Thyroid gland (tissue), 4 donors: ENCODE data around the gene PITRM1. TPM values are rescaled to one million over a fixed set of nuclear protein-coding genes. Genes with fewer than 3 reads are reported as not detected.

Experiments
- DNase-seq, 2 donors: peaks; one replicate each; pipeline ENCODE4 v3.0.0-alpha.2; 2019
- H3K27ac ChIP-seq, 3 donors: fragments of 200-600 bp; sonication (generic); 1 replicate in 2 of 3; 2 replicates in 1 of 3; pipeline ENCODE4 v1.5.1; 2016 to 2019; ENCODE audit warnings: mild to moderate bottlenecking in 1 of 3, moderate library complexity in 1 of 3
- H3K27me3 ChIP-seq: fragments of 200-600 bp; sonication (generic); one replicate; pipeline ENCODE4 v1.5.1; 2019
- H3K36me3 ChIP-seq, 2 donors: fragments of 200-600 bp; sonication (generic); one replicate each; pipeline ENCODE4 v1.5.1; 2016 to 2019
- H3K4me1 ChIP-seq, 2 donors: fragments of 200-600 bp; sonication (generic); one replicate each; pipeline ENCODE4 v1.5.1; 2017 to 2019
- H3K4me3 ChIP-seq, 3 donors: fragments of 200-600 bp; sonication (generic); replicated peaks in 1 of 3; 1 replicate in 2 of 3; 2 replicates in 1 of 3; pipeline ENCODE4 v1.5.1; 2016; ENCODE audit warnings: mild to moderate bottlenecking in 1 of 3
- H3K9me3 ChIP-seq: fragments of 200-600 bp; sonication (generic); one replicate; pipeline ENCODE4 v1.5.1; 2017
- CTCF ChIP-seq, 6 experiments: fragments of 200-600 bp in 3 of 6; fragments of 450-650 bp in 3 of 6; sonication (generic) in 3 of 6; IDR thresholded peaks; one replicate each; pipeline ENCODE4 v1.5.1; 2016 to 2019; ENCODE audit warnings: antibody characterized with exemption in 6 of 6, mild to moderate bottlenecking in 2 of 6, inconsistent platforms in 1 of 6, moderate library complexity in 1 of 6
- POLR2A ChIP-seq, 2 donors: fragments of 450-650 bp; IDR thresholded peaks; one replicate each; pipeline ENCODE4 v1.6.1; 2017; ENCODE audit warnings: antibody characterized with exemption in 2 of 2, mild to moderate bottlenecking in 2 of 2, moderate library complexity in 1 of 2
- WGBS, 2 donors: methylation state at CpG; one replicate each; pipeline ENCODE4 v1.1.5; 2017; 5-methylcytosine and 5-hydroxymethylcytosine counted together
- intact Hi-C: fragments of 100-400 bp; cut with DNase I; formaldehyde crosslinking; loops from one replicate; pipeline ENCODE4 v1.15.1; 2023
- total RNA-seq, 4 donors: library from RNA; depleted of rRNA; stranded (reverse); fragments of >200 nt; gene quantifications; one replicate each; pipeline ENCODE4 v1.2.3, GENCODE V29; 2016

Gene PITRM1
- total RNA-seq, 4 donors from 2014 or later: 68.2 to 107 (median 86.2) TPM

GRCh38 chr10:3127921-3128320 lies 44.7 kb downstream of the PITRM1 start:
- no peak for DNase-seq
- Histone ChIP-seq H3K4me1 (peaks cover 0 to 10% of the 10 kb centered on the region in 2 donors), H3K9me3 (no peaks in the 10 kb centered on the region), H3K27me3 (no peaks in the 10 kb centered on the region), H3K36me3 (peaks cover 7 to 19% of the 10 kb centered on the region in 2 donors), H3K4me3 (no peak overlapping the region), H3K27ac (no peak overlapping the region)
- TF ChIP-seq POLR2A (IDR thresholded peaks at IDR 0.05) (no peak), CTCF (IDR thresholded peaks at IDR 0.05) (no peak)
- 84 to 90% methylated on average over 4 to 10 of the region's 10 CpGs for WGBS, 2 donors
- intact Hi-C loops: no loop called here

GRCh38 chr10:3126741-3127346 lies 45.7 kb downstream of the PITRM1 start:
- peak in 1 of 2 donors; percentile 45 for DNase-seq
- intact Hi-C loops: no loop called here
- Histone ChIP-seq H3K27me3 (no peaks in the 10 kb centered on the region), H3K36me3 (peaks cover 10 to 18% of the 10 kb centered on the region in 2 donors), H3K4me1 (peaks cover 0 to 11% of the 10 kb centered on the region in 2 donors), H3K27ac (no peak overlapping the region), H3K9me3 (no peaks in the 10 kb centered on the region), H3K4me3 (no peak overlapping the region)
- 63 to 83% methylated on average over 18 to 22 of the region's 25 CpGs for WGBS, 2 donors
- TF ChIP-seq CTCF (IDR thresholded peaks at IDR 0.05) (no peak), POLR2A (IDR thresholded peaks at IDR 0.05) (no peak)

- H3K9me3 ChIP-seq: no peaks in the 10 kb centered on the region
- 75 to 87% methylated on average over 15 of the region's 15 CpGs for WGBS, 2 donors
- no peak for TF ChIP-seq CTCF (IDR thresholded peaks at IDR 0.05)
- TF ChIP-seq POLR2A (IDR thresholded peaks at IDR 0.05): no peak
- H3K27ac ChIP-seq: no peak overlapping the region
- no peaks in the 10 kb centered on the region for H3K27me3 ChIP-seq
- peaks cover 5 to 16% of the 10 kb centered on the region in 2 donors for H3K36me3 ChIP-seq
- peaks cover 0 to 11% of the 10 kb centered on the region in 2 donors for H3K4me1 ChIP-seq
- DNase-seq: no peak
- intact Hi-C loops: no loop called here
- H3K4me3 ChIP-seq: no peak overlapping the region
These were observed 46.3 kb downstream of the PITRM1 start for GRCh38 chr10:3126249-3126648.

- WGBS, 2 donors: 83 to 93% methylated on average over 17 of the region's 24 CpGs
- no peak for TF ChIP-seq POLR2A (IDR thresholded peaks at IDR 0.05)
- TF ChIP-seq CTCF (IDR thresholded peaks at IDR 0.05): no peak
- DNase-seq: no peak
- H3K27me3 ChIP-seq: no peaks in the 10 kb centered on the region
- H3K27ac ChIP-seq: no peak overlapping the region
- H3K9me3 ChIP-seq: no peaks in the 10 kb centered on the region
- no peak overlapping the region for H3K4me3 ChIP-seq
- intact Hi-C loops: no loop called here
- peaks cover 5 to 16% of the 10 kb centered on the region in 2 donors for H3K36me3 ChIP-seq
- peaks cover 0 to 11% of the 10 kb centered on the region in 2 donors for H3K4me1 ChIP-seq
These were observed 46.9 kb downstream of the PITRM1 start for GRCh38 chr10:3125527-3126170.
